Kidney capillary endothelial cell (primary cell): Measurements from ENCODE around the gene AGTPBP1.

Experiments
- DNase-seq: peaks from one replicate; pipeline ENCODE4 v3.0.0-alpha.2; 2018; ENCODE audit warnings: low spot score

The AGTPBP1 gene

DNA sequence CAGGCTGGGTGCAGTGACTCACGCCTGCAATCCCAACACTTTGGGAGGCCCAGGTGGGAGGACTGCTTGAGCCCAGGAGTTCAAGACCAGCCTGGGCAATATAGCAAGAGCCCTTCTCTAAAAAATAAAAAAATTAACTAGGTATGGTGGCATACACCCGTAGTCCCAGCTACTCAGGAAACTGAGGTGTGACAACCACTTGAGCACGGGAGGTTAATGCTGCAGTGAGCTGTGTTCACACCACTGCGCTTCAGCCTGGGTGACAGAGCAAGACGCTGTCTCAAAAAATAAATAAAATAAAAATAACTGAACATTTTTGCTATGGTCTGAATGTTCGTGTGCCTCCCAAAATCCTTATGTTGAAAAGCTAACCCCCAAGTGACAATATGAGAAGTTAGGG lies 24.5 kb downstream of the AGTPBP1 start:
- DNase-seq, result no peak

DNA sequence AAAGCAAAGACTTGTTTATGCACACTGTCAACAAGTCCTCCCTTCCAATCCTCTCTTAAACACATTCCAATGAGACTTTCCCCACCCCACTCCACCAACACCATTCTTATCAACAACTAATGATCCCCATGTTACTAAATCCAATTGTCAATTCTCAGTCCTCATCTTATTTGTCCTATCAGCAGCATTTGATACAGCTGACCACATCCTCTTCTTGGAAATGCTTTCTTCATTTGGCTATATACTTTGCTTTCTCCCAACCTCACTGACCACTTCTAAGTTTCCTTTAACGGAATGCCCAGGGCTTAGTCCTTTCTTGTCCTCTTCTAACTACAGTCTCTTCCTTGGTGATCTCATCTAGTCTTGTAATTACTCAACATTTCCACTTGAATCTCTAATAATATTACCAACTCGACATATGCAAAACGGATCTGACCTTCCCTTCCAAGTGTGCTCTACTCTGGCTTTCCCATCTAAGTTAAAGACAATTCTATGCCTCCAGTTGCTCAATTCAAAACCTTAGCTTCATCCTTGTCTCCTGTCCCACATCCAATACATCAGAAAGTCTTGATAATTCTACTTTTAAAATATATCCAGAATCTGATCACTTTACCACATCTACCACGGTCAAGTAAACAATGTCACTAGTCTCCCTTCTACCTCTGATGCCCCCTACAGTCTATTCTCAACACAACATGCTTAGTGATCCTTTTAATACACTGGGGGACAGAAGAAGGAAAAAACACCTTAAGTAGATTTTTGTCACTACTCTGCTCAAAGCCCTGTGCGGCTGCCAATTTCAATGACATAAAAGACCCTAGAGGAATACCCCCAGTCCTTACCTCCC lies 25.5 kb downstream of the AGTPBP1 start:
- no peak for DNase-seq

DNA sequence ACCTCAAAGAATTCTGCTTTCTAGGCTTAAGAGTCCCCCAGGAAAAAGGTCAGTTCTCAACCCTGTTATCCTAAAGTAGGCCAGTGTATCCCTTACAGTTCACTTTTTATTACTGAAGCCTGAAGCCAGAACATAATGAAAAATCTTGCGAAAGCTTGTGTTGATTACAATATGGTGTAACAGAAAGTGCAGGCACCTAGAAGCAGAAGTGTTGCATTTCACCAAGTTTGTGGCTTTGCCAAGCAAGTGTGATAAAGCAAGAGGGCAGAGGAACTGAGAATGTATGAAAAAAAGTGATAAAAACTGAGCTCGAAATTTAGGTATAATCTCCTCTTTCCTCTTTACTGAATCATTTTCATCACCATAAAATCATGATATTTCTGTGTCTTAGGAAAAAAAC lies 26.2 kb downstream of the AGTPBP1 start:
- DNase-seq, result no peak

DNA sequence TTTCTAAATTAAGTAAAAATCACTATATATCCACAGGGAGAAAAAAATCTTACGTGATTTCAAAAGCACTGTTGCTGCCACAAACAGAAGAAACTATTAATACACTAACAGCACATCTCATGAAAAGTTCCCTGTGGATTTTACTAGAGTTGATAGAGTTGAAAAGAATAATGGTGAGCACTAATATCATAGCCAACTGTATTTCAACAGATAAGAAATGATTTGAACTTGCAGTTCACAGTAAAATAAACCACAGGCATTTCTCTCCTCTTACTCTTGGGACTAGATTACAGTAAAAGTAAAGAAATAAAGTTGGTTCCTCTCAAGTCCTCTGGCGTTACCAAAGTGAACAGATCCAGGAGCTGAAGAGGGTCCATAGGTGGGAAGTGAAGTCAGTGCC lies 27.9 kb downstream of the AGTPBP1 start:
- no peak for DNase-seq

DNA sequence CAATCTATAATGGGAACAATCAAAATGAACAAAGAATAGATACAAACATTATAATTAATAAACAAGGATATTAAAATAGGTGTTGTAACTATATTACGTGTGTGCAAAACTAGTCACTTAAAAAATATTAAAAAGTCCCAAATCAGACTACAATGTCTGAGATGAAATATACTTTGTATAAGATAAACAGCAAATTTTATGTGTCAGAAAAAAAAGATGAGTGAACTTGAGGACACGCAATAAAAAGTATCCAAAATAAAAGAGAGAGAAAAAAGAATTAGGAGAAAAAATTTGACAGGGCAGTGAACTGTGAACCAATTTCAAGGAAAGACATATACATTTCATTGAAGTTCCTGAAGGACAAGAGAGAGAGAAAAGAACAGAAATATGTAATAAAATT lies 37.0 kb downstream of the AGTPBP1 start:
- DNase-seq, result no peak

DNA sequence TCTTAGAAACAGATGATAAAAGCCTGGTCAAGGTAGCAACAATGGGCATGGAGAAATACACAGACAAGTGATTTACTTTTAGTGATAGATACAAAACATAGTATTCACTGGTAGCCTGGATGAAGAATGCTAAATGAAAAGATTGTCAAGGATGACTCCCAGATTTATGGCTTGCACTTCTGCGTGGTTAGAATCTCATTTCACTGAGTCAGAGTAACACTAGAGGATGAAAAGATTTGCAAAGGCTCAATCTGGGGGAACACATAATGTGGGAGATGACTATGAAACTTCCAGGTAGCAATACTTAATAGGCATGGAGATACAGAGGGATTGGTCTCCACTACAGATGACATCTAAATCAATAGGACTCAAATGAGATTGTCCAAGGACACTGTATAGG lies 38.4 kb downstream of the AGTPBP1 start:
- DNase-seq, result no peak

DNA sequence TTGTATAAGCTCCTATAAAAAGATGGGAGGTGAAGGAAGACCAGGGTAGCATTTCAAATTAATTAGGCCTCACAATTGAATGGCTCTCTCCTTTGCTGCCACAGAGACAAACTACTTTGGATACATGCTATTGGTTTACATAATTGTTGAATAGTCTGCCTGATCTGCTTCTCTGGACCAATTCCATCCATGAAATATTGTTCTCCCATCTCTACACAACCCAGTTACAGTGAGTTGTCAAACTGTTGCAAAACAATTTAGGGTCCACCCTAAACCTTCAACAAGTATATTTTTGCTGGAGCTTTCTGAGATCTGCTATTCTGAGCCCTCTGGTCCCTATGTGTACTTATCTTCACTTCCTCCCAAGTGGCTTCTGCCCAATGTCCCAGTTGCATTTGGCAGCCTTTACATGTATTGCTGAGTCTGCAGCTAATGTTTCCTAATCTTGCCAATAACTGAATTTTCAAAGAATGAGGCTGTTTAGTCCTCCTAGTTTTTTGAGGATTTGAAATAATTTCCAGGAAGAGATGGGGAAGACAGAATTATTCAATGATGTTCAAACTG lies 38.9 kb downstream of the AGTPBP1 start:
- DNase-seq, result no peak

DNA sequence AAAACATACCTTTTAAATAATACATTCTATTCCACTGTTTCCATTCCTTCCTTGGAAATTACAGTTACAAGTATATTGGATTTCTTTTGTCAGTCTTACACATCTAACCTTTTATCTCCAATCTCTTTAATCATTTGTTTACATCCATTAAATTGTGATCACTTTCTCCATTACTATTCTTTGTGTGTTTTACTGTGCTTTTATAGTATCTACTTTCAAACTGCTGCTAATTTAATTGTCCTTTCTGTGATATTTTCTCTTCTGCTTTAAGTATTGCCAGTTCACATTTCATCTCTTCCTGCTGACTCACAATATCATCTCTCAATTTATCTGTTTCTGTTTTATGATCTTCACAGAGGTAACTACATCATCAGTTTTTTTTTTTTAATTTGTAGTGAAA lies 39.6 kb downstream of the AGTPBP1 start:
- no peak for DNase-seq

DNA sequence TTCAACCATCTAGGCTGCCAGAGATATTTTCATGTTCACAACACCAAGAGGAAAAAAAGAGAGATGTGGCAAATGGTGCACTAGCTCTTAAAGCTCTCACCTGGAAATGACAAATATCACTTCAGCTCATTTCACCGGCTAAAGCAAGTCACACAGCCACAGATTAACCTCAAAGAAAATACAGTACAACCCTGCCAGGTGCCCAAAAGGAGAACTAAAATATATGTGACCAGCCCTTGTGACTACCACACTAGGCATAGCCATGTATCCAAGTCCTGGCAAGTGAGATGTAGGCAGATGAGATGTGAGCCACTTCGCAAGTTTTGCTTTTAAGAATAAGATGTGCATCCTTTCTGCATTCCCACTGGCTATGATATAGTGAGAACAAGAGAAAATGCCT lies 41.4 kb downstream of the AGTPBP1 start:
- no peak for DNase-seq

DNA sequence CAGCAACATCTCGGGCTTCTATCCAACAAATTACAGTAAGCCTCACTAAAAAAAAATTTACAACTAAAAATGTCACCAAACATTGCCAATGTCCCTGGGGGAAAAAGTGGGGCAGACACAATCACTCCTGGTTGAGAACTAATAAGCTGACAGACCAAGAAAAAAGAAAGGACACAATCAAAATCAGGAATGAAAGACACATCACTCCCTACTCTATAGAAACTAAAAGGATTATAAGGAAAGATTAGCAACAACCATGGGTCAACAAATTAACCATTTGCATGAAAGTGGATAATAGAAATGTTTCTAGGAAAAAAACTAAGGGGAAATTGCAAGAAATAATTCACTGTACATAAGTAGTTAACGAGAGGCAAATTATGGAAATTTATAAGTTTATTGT lies 53.4 kb downstream of the AGTPBP1 start:
- no peak for DNase-seq

DNA sequence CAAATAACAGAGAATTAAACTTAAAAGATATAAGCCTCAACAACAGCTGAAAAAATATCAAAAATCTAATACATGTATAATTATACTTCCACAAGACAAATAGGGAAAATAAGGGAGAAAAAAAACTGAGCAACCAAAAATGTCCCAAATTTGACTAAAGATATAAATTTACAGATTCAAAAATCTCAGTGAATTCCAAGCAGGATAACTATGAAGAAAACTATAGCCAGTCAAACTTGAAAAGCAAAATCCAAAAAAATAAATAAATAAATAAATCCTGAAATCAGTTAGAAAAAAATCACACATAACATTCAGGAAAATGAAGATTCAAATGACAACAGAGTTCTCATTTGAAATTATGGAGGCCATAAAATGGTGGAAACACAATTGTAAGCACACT lies 56.7 kb downstream of the AGTPBP1 start:
- no peak for DNase-seq

DNA sequence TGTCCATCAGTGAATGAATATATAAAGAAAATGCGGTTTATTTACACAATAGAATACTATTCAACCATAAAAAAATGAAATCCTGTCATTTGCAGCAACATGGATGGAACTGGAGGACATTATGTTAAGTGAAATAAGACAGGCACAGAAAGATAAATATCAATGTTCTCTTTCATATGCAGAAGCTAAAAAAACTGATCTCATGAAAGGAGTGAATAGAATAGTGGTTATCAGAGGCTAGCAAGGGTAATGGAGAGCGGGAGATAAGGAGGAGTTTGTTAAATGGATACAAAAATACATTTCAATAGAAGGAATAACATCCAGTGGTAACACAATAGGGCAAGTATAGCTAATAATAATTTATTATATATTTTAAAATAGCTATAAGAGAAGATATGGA lies 65.0 kb downstream of the AGTPBP1 start:
- no peak for DNase-seq

DNA sequence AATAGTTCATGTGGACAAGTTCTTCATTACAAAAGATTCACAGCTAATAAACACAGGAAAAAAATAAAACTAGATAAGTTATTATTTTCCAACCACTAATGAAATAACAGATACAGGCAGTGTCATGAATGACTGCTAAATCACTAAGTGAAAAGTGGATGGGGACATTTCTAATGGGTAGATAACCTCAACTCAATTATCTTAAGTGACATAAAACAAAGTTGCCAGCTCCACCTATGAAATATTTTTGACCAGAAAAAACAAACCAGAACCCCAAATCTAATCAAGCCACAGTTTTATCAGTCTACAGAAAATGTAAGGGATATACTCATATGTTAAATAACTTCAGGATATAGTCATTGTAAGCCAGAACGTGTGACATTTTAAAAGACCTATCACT lies 74.4 kb downstream of the AGTPBP1 start:
- no peak for DNase-seq

DNA sequence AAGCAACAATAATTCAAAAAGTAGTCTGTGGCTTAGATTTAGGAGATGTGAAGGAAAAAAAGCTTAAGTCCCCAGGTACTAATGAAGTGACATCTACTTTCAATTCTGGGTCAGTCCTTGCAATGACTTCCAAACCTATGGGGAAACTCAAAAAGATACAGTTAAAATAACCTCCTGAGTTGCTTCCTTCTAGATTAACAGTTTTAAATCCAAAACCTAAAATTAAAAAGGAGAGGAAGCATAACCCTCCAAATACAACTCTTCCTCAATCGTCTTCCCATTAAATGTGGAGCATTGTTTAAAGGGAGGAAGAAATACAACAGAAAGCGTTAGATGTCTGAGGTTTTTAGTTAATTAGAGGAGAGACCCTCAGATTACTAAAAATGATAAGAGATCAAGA lies 75.7 kb downstream of the AGTPBP1 start:
- DNase-seq, result no peak

DNA sequence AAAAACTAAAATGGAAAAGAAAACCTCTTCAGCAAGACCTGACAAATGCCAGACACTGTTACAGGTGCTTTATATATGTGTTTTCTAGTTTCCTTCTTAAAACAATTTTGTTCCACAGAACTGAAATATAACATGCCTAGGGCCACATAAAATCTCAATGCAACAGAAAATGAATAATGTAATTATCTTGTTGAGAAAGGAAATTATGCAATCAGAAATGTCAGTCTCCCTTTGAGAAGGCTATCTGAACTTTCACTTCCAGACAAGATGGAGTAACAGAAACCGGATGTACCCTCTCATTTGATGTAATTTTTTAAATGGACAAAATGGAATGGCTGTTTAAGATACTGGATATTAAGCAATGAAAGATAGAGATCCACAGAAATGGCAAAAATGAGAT lies 79.2 kb downstream of the AGTPBP1 start:
- DNase-seq, result no peak

DNA sequence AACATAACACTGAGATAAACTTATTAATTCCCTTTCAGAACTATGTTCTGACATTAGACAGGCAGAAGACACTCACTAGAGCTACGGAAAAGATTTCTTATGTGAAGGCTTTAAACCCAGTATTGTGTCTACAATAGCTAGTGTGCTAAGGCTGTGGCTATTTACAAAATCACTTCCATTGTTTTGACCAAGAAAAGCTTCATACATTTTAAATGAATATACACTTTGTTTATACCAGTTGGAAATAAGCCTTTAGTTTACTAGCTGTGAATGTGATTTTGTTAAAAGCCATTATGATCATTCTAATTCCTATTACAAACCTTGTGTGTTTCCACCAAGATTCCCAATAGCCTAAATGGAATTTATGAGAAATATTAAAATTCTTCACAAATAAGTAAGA lies 83.0 kb downstream of the AGTPBP1 start:
- no peak for DNase-seq

DNA sequence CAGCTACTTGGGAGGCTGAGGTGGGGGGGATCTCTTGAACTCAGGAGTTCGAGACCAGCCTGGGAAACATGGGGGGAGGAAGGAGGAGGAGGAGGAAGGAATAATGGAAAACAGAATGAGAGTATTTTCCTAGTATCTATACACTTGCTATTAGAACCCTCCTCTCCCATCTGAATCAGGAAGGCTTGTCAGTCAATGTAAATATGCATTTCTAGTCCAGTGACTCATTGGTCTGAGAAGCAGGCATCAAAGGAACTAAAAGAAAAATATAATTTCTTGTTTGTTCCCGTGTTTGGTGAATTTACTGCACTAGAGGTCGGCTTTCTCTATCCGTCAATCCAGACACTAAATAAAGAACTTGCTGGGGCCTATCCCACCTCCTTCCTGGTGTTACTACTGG lies 88.6 kb downstream of the AGTPBP1 start:
- DNase-seq, result no peak

DNA sequence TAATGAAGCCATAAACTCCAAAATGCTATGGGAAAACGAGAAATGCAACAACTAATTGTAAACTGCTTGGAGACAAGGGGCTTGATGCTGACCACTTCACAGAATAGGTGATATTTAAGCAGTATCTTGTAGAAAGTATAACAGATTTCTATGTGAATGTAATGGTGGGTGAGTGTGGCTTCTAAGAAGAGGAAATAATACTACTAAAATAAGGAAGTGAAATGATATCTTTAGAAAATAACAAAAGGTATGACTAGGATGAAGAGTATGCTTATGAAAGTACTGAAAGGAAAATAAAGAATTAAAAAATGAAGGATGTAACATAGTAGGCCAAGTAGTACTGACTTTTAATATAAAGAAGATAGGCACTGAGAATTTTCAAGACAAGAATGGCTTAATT lies 94.2 kb downstream of the AGTPBP1 start:
- DNase-seq, result no peak

DNA sequence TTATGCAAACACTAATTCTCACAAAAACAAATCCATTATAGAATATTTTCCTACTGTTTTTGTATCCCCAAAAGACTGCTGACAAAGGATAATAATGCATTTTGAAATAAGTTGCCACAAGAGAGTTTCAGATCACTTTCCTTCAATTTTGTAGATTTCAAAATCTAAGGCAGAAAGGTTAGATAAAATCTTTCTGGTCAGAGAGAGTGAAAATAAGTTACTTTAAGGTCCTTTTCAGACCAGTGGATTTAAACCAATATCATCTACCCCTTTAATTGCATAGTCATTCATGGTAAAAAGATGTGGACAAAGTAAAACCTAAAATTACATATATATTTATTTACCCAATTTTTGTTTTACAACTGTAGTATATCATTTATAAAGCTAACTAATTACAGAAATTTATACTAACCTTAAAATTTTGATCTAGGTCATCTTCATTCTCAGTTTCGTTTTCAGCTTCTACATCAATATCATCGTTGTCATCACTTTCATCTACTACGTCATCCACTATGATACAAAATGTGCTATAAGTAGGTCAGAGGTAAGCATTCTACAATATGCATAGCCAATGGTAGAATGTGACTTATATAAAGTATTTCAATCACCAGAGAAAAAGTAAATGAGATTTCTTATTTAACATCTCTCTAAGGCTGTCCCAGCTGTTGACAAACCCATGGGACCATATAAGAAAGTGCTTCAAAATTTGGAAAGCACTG lies 95.7 kb downstream of the AGTPBP1 start:
- DNase-seq, result no peak

DNA sequence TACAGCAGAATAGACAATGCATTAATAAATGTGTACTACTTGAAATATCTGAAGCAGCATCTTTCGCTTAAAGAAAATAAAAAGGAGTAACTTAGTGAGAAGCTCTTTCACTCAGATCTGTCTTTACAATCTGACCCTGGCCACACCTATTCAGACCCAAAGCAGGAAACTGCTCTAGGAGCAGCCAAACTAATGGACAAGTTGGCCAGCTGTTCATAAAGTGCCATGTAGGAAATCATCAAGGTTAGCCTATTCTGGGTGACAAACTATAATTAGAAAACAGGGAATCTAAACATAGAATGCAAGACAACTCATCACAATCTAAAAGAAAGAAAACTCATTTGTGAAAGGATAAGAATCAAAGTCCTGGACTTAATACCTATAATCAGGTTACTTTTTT lies 101.3 kb downstream of the AGTPBP1 start:
- no peak for DNase-seq

DNA sequence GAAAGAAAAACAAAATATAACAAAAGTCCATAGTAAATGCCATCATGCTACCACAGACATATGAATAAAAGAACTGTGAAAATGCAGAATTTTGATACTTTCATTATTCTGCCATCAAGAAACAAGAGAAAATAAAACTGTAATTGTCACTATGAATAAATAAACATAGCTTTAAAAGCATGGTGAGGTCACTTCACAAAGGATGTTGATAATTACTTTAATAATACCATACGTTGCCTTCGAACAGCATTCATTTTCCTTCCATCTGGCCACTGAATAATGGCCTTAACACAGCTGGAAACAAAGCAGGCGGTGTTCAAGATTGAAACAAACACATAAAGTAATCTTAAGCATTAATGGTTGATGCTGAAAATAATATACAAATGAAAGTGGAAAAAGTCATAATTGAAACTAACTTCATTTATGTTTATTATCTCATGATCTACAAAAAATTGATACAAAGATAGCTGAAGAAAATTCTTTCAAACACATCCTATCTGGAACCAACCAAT lies 102.0 kb downstream of the AGTPBP1 start:
- DNase-seq, result no peak

DNA sequence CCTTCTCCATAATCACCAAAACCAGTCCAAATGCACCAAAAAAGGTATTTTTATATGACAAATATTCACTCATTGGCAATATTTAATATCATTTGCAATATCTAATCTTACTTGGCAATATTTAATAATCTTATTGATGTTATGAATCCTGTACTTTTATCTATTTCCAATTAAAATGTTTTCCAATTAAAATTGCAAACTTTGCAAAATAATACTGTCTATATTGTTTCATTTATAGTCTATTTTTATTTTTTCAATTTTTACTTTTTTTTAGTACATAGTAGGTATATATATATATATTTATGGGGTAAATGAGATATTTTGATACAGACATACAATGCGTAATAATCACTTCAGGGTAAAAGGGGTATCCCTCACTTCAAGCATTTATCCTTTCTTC lies 109.9 kb downstream of the AGTPBP1 start:
- no peak for DNase-seq

DNA sequence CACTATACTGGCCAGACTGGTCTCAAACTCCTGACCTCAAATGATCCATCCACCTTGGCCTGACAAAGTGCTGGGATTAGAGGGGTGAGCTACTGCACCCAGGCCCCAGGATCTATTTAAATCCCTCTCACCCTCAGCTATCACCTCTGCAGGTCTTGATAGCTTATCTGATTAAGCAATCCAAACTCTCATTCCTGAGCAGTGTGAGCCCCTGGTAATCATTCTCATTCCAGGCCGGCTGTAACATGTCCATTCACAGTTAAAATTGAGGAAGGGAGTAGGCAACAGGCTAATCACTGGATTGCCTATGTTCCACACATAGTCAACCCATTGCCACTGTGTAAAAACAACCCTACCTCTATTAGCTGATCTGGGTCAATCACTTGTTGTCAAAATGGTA lies 111.1 kb downstream of the AGTPBP1 start:
- DNase-seq, result no peak
